ENCODE results near the gene MYH15. TPM values are rescaled to one million over a fixed set of nuclear protein-coding genes. Genes with fewer than 3 reads are reported as not detected.

MYH15 gene
- total and polyA plus RNA-seq, 2 of the 8 experiments (the other 6 are each of a cell fraction or from before 2014, with no cell fraction given) = under 0.01 TPM; not detected in 1

- Histone ChIP-seq H3K27ac (ENCODE audit: low read depth, low read length) (no peak overlapping the region), H4K91ac (replicated peaks; ENCODE audit: insufficient read length, low read length) (no peak overlapping the region), H3K14ac (ENCODE audit: insufficient read length) (no peak overlapping the region), H3K9me3 (ENCODE audit: insufficient read depth in 2 of 2, low read depth in 1 of 2, low read length in 1 of 2) (no peaks in the 10 kb centered on the region), H3K56ac (replicated peaks; ENCODE audit: insufficient read length, low read depth, low read length) (no peak overlapping the region), H2BK120ac (replicated peaks; ENCODE audit: low read depth, low read length) (no peak overlapping the region), H3K18ac (ENCODE audit: extremely low read depth, low read length) (no peak overlapping the region), H2BK20ac (ENCODE audit: low read length) (no peak overlapping the region), H4K8ac (ENCODE audit: extremely low read depth, insufficient read depth, low read length) (no peak overlapping the region), H3K4me2 (ENCODE audit: insufficient read depth in 1 of 2, low read depth in 2 of 2, low read length in 2 of 2) (no peak overlapping the region), H3K9ac (replicated peaks in 1 of 4; ENCODE audit: extremely low read depth in 1 of 4, low read depth in 3 of 4, low read length in 3 of 4) (no peak overlapping the region), H3K36me3 (ENCODE audit: control insufficient read depth in 2 of 4, insufficient read depth in 4 of 4, low read length in 3 of 4) (no peaks in the 10 kb centered on the region), H2BK5ac (ENCODE audit: low read depth, low read length) (no peak overlapping the region), H3K79me2 (ENCODE audit: control insufficient read depth in 1 of 2, insufficient read depth in 2 of 2, low read length in 2 of 2) (no peaks in the 10 kb centered on the region), H2BK12ac (ENCODE audit: low read depth, low read length) (no peak overlapping the region), H4K20me1 (replicated peaks in 1 of 2; ENCODE audit: control insufficient read depth in 1 of 2, insufficient read depth in 2 of 2, low read length in 2 of 2) (no peaks in the 10 kb centered on the region), H4K5ac (ENCODE audit: insufficient read length, low read depth, low read length) (no peak overlapping the region), H3K4ac (replicated peaks; ENCODE audit: insufficient read length, low read depth, low read length) (no peak overlapping the region), H3K79me1 (ENCODE audit: low read depth, low read length) (no peaks in the 10 kb centered on the region), H3K4me3 (ENCODE audit: extremely low read depth in 1 of 4, insufficient read depth in 2 of 4, low read depth in 3 of 4, low read length in 4 of 4) (no peak overlapping the region), H3K23ac (ENCODE audit: insufficient read length) (no peak overlapping the region), H2BK15ac (ENCODE audit: low read length) (no peak overlapping the region), H2AK5ac (ENCODE audit: low read depth, low read length) (no peak overlapping the region), H3K23me2 (ENCODE audit: low read depth, low read length) (no peaks in the 10 kb centered on the region), H2AFZ (ENCODE audit: low read length) (no peak overlapping the region), H3K4me1 (replicated peaks in 1 of 4; ENCODE audit: control insufficient read depth in 3 of 4, insufficient read depth in 4 of 4, low read length in 3 of 4) (peaks cover 0 to 1% (median 0%) of the 10 kb centered on the region in 4 experiments; a peak in 1 of 7 replicates), H3K27me3 (replicated peaks in 1 of 4; ENCODE audit: control insufficient read depth in 3 of 4, extremely low read depth in 1 of 4, insufficient read depth in 3 of 4, low read length in 3 of 4) (no peaks in the 10 kb centered on the region)
- 86% methylated on average over 4 of the region's 4 CpGs; no CpG with 5 or more reads in 1 of the 2 experiments for WGBS, 2 experiments (ENCODE audit: extremely low coverage in 1 of 2, insufficient coverage in 1 of 2, insufficient read length in 1 of 2, insufficient replicate concordance in 2 of 2, low coverage in 1 of 2, low lambda C conversion rate in 2 of 2, missing lambda C conversion rate in 1 of 2)
- no peak for FAIRE-seq
- DNase-seq (ENCODE audit: low read depth in 1 of 2, low spot score in 2 of 2) = no peak
- ChIA-PET POLR2A (ENCODE audit: partially characterized antibody) (no interaction called here), CTCF (ENCODE audit: partially characterized antibody) (interaction anchor here (0.5 to 1.2 kb wide), 4 partner anchors 122 to 1173 kb away, joined by 3 read pairs; no protein-coding TSS in a partner anchor)
- TF ChIP-seq POU5F1 (IDR thresholded peaks at IDR 0.05; ENCODE audit: low read depth, low read length) = no peak
- no peak for TF ChIP-seq RXRA (IDR thresholded peaks at IDR 0.05; ENCODE audit: insufficient read depth, low read depth, low read length)
- no peak for TF ChIP-seq POLR2A (IDR thresholded peaks at IDR 0.05; ENCODE audit: control extremely low read depth in 1 of 2, low read depth in 2 of 2, low read length in 2 of 2)
- TF ChIP-seq SIN3A (conservative IDR thresholded peaks at IDR 0.05 in 1 of 2, IDR thresholded peaks at IDR 0.05 in 1 of 2; ENCODE audit: low read depth in 1 of 2, low read length in 2 of 2) = no peak
- no peak for TF ChIP-seq SUZ12 (IDR thresholded peaks at IDR 0.05; ENCODE audit: low read length)
- TF ChIP-seq BACH1 (IDR thresholded peaks at IDR 0.05; ENCODE audit: low read length) = no peak
- TF ChIP-seq MAX (IDR thresholded peaks at IDR 0.05) = no peak
- TF ChIP-seq, protein P1, sequence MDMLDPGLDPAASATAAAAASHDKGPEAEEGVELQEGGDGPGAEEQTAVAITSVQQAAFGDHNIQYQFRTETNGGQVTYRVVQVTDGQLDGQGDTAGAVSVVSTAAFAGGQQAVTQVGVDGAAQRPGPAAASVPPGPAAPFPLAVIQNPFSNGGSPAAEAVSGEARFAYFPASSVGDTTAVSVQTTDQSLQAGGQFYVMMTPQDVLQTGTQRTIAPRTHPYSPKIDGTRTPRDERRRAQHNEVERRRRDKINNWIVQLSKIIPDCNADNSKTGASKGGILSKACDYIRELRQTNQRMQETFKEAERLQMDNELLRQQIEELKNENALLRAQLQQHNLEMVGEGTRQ (IDR thresholded peaks at IDR 0.05; ENCODE audit: low read length) = no peak
- TF ChIP-seq SP1 (IDR thresholded peaks at IDR 0.05; ENCODE audit: low read depth, low read length) = no peak
- TF ChIP-seq RBBP5 (IDR thresholded peaks at IDR 0.05; ENCODE audit: borderline replicate concordance, low read depth, low read length) = no peak
- no peak for TF ChIP-seq MAFK (IDR thresholded peaks at IDR 0.05; ENCODE audit: low read depth, low read length)
Measured at GRCh38 chr3:108403686-108404345, 106.6 kb downstream of the MYH15 start.
